GM23338 (cell line): ENCODE results near the gene PDE4C. TPM values are rescaled to one million over a fixed set of nuclear protein-coding genes. Genes with fewer than 3 reads are reported as not detected.

Experiments
- ATAC-seq: fragments of 200-7000 bp; cut with Tn5 transposase; 3 replicates; pipeline ENCODE4 v1.9.1; 2020
- DNase-seq: peaks from one replicate; pipeline ENCODE4 v3.0.0-alpha.2; 2015; ENCODE audit warnings: low spot score
- H2AFZ ChIP-seq: fragments of 200-600 bp; sonication (generic); 2 replicates; pipeline ENCODE4 v1.8.0; 2016; ENCODE audit warnings: antibody characterized with exemption, mild to moderate bottlenecking, moderate library complexity
- H3F3A ChIP-seq: fragments of 200-600 bp; sonication (generic); replicated peaks from 2 replicates; pipeline ENCODE4 v1.8.0; 2017; ENCODE audit warnings: antibody characterized with exemption, mixed run types, low read depth
- H3K27ac ChIP-seq: fragments of 200-600 bp; sonication (generic); 2 replicates; pipeline ENCODE4 v1.6.1; 2016; ENCODE audit warnings: low read depth
- H3K27me3 ChIP-seq: fragments of 200-600 bp; sonication (generic); 2 replicates; pipeline ENCODE4 v1.8.0; 2016; ENCODE audit warnings: mild to moderate bottlenecking, mixed run types, moderate library complexity; ENCODE audit not compliant: insufficient read depth
- H3K36me3 ChIP-seq: fragments of 200-600 bp; sonication (generic); 2 replicates; pipeline ENCODE4 v1.8.0; 2016; ENCODE audit warnings: mild to moderate bottlenecking; ENCODE audit not compliant: insufficient read depth
- H3K4me1 ChIP-seq: fragments of 200-600 bp; sonication (generic); 2 replicates; pipeline ENCODE4 v1.8.0; 2016; ENCODE audit warnings: mild to moderate bottlenecking, moderate library complexity; ENCODE audit not compliant: insufficient read depth
- H3K4me2 ChIP-seq: fragments of 200-600 bp; sonication (generic); 2 replicates; pipeline ENCODE4 v1.7.1; 2017; ENCODE audit warnings: mixed run types
- H3K4me3 ChIP-seq: fragments of 200-600 bp; sonication (generic); 2 replicates; pipeline ENCODE4 v1.6.1; 2016; ENCODE audit warnings: mixed run types
- H3K79me2 ChIP-seq: fragments of 200-600 bp; sonication (generic); replicated peaks from 2 replicates; pipeline ENCODE4 v1.8.0; 2017; ENCODE audit warnings: mild to moderate bottlenecking; ENCODE audit not compliant: insufficient read depth
- H3K9me2 ChIP-seq: fragments of 200-600 bp; sonication (generic); 2 replicates; pipeline ENCODE4 v1.8.0; 2017; ENCODE audit not compliant: insufficient read depth
- H4K20me1 ChIP-seq: fragments of 200-600 bp; sonication (generic); replicated peaks from 2 replicates; pipeline ENCODE4 v1.8.0; 2017; ENCODE audit warnings: mild to moderate bottlenecking; ENCODE audit not compliant: insufficient read depth
- H3K27ac Mint-ChIP-seq: 2 replicates; pipeline ENCODE4 v1.8.0; 2020; ENCODE audit warnings: inconsistent platforms, mild to moderate bottlenecking, moderate library complexity, mixed read lengths
- H3K27me3 Mint-ChIP-seq: 3 replicates; pipeline ENCODE4 v1.8.0; 2022; ENCODE audit warnings: low read depth, mild to moderate bottlenecking, moderate library complexity, mixed read lengths, inconsistent platforms; ENCODE audit not compliant: insufficient read depth, poor library complexity
- H3K36me3 Mint-ChIP-seq: 3 replicates; pipeline ENCODE4 v1.8.0; 2021; ENCODE audit warnings: low read depth, mild to moderate bottlenecking, inconsistent platforms, moderate library complexity, mixed read lengths
- H3K4me1 Mint-ChIP-seq: 3 replicates; pipeline ENCODE4 v1.8.0; 2020; ENCODE audit warnings: mild to moderate bottlenecking, inconsistent platforms, mixed read lengths
- H3K4me3 Mint-ChIP-seq: 3 replicates; pipeline ENCODE4 v1.8.0; 2021; ENCODE audit warnings: moderate library complexity, mild to moderate bottlenecking, inconsistent platforms, mixed read lengths
- H3K9me3 Mint-ChIP-seq: 3 replicates; pipeline ENCODE4 v1.8.0; 2020; ENCODE audit warnings: moderate library complexity, mild to moderate bottlenecking, inconsistent platforms, mixed read lengths
- CTCF ChIP-seq, 2 experiments: fragments of 200-600 bp in 1 of 2; sonication (generic) in 1 of 2; conservative IDR thresholded peaks; 2 replicates each; pipeline versions ENCODE4 v1.5.1 to v1.6.1; 2016 to 2017; ENCODE audit warnings: antibody characterized with exemption in 2 of 2, low read depth in 2 of 2, mild to moderate bottlenecking in 2 of 2, moderate library complexity in 1 of 2
- ETS1 ChIP-seq: IDR thresholded peaks from 2 replicates; pipeline ENCODE4 v1.6.1; 2016; ENCODE audit warnings: antibody characterized with exemption
- ZNF331 ChIP-seq: fragments of 250-450 bp; sonication (Bioruptor Pico); IDR thresholded peaks from 2 replicates; pipeline ENCODE4 v1.5.0; 2020; ENCODE audit warnings: low read depth, mild to moderate bottlenecking, moderate library complexity
- ZNF462 ChIP-seq: fragments of 250-450 bp; sonication (Bioruptor Pico); IDR thresholded peaks from 2 replicates; pipeline ENCODE4 v1.5.0; 2020; ENCODE audit warnings: mild to moderate bottlenecking, moderate library complexity
- polyA plus RNA-seq: library from polyadenylated mRNA; unstranded; fragments of >200 nt; fragmentation: Nextera tagmentation; extraction: Ambion mirVana; gene quantifications from 2 replicates; pipeline ENCODE4 v1.2.1, GENCODE V29; 2016
- total RNA-seq: library from RNA; depleted of rRNA; stranded (reverse); fragments of >200 nt; shearing (Covaris generic); gene quantifications from 2 replicates; pipeline ENCODE4 v1.2.3, GENCODE V29; 2014

Gene PDE4C
- total and polyA plus RNA-seq, 2 experiments from 2014 or later = 1.6 to 3.6 TPM

- Mint-ChIP-seq H3K27me3 (peaks cover 16% of the 10 kb centered on the region), H3K27ac (no peak overlapping the region; the same call in 1 of the 2 replicates), H3K9me3 (peaks cover under 1% of the 10 kb centered on the region; the same call in 1 of the 3 replicates), H3K4me3 (no peak overlapping the region), H3K36me3 (peaks cover 45% of the 10 kb centered on the region), H3K4me1 (peaks cover 16% of the 10 kb centered on the region; the same call in 2 of the 3 replicates)
- no peaks in the 10 kb centered on the region for H3K27me3 ChIP-seq
- H3K9me2 ChIP-seq = no peaks in the 10 kb centered on the region
- H3K36me3 ChIP-seq = peaks cover 11% of the 10 kb centered on the region; the same call in 1 of the 2 replicates
- no peak overlapping the region for H2AFZ ChIP-seq
- TF ChIP-seq CTCF (conservative IDR thresholded peaks at IDR 0.05; ENCODE audit: low read depth in 2 of 2) (no peak), ETS1 (no peak)
- peaks cover 8% of the 10 kb centered on the region; the same call in 1 of the 2 replicates for H3K4me1 ChIP-seq
- H4K20me1 ChIP-seq = peaks cover 19% of the 10 kb centered on the region
- DNase-seq (no peak), ATAC-seq (no peak)
- H3K4me3 ChIP-seq = no peak overlapping the region
- H3K27ac ChIP-seq = no peak overlapping the region
- peaks cover 23% of the 10 kb centered on the region; the same call in 1 of the 2 replicates for H3F3A ChIP-seq
- H3K4me2 ChIP-seq = no peak overlapping the region
- H3K79me2 ChIP-seq = peaks cover 12% of the 10 kb centered on the region
Measured at GRCh38 chr19:18197941-18198340, 28.3 kb downstream of the PDE4C start.

GRCh38 chr19:18197306-18197705 is 28.9 kb downstream of the PDE4C start:
- peaks cover 22% of the 10 kb centered on the region for H3K27me3 Mint-ChIP-seq
- peaks cover 4% of the 10 kb centered on the region; the same call in 1 of the 3 replicates for H3K9me3 Mint-ChIP-seq
- H3K4me3 ChIP-seq = no peak overlapping the region
- H2AFZ ChIP-seq = no peak overlapping the region
- TF ChIP-seq ZNF462 (CRISPR knock-in tag) (no peak), ETS1 (no peak), ZNF331 (CRISPR knock-in tag) (no peak)
- H3F3A ChIP-seq = peaks cover 20% of the 10 kb centered on the region; the same call in 1 of the 2 replicates
- H3K36me3 ChIP-seq = peaks cover 11% of the 10 kb centered on the region; the same call in 1 of the 2 replicates
- DNase-seq (no peak), ATAC-seq (no peak)
- H3K27ac ChIP-seq = no peak overlapping the region
- peaks cover 13% of the 10 kb centered on the region; the same call in 2 of the 3 replicates for H3K4me1 Mint-ChIP-seq
- H3K27ac Mint-ChIP-seq = no peak overlapping the region
- H3K4me1 ChIP-seq = peaks cover 8% of the 10 kb centered on the region; the same call in 1 of the 2 replicates
- peaks cover 42% of the 10 kb centered on the region for H3K36me3 Mint-ChIP-seq
- no peak overlapping the region for H3K4me3 Mint-ChIP-seq
- H4K20me1 ChIP-seq = peaks cover 19% of the 10 kb centered on the region
- no peak overlapping the region for H3K4me2 ChIP-seq
- H3K9me2 ChIP-seq = no peaks in the 10 kb centered on the region
- no peaks in the 10 kb centered on the region for H3K27me3 ChIP-seq
- peaks cover 12% of the 10 kb centered on the region for H3K79me2 ChIP-seq
